ENCODE measurements around the gene RSRC1.
"Not testable (repeated sequence)": the region's sequence is repeated elsewhere in the genome, so short reads cannot be mapped to it uniquely, and the experiment has no call there.

RSRC1 gene

DNA sequence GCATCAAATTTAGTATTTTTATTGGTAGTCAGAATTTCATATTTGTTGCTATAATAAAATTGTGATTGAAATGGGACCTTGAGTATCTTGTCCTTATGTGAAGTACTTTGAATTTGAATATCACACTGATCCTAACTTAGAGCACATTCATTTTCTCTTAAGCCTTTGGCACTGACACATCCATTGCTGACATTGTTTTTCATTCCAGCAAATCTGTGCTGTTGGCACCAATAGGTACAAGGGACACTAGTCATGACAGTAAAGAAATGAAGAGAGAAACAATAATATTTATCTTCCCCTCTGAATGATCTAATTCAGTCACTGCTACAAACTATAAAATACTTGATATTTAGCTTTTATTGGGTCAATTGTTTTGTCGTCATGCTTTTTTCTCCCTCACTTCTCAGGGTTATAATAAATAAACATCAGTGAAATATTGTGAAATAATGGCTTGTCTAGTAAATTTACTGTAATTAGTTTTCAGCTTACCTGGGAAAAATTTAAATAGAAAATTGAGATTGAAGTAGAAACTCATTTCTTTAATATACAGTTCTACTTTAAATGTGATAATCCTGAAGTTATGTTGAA, 294.3 kb downstream of the RSRC1 start:
- no peak for DNase-seq (ENCODE audit: low read depth)

- no peak for DNase-seq (ENCODE audit: low read depth)
Observed at GRCh38 chr3:158405507-158405906, 295.6 kb downstream of the RSRC1 start.

DNA sequence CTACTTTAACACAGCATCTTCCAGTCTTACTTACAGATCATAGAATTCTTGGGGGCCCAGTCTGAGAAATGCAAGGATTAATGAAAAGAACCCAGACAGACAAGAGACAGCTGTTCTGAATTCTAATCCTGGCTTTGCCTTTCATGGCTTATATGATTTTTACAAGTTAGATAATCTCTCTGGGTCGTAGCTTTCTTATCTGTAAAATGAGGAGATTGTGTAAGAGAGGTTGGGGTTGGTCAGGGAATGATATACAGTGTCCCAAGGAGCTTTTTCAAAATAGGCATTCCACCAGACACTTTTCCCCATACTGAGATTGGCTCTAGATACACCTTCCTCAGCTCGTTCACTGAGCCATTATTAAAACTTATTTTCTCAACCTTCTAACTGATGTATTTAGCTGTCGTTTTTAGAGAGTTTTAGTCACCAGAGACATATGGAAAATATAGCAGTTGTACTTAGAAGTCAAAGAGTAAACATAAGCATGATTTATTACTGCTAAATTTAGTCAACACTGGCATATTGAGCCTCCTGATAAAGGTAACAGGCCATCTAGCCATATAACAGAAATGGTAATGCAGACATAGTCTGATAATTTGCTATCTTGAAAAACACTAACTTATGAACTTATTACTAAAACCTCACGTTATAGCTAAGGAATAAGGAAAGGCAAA, 298.1 kb downstream of the RSRC1 start:
- DNase-seq (ENCODE audit: low read depth) = no peak

DNA sequence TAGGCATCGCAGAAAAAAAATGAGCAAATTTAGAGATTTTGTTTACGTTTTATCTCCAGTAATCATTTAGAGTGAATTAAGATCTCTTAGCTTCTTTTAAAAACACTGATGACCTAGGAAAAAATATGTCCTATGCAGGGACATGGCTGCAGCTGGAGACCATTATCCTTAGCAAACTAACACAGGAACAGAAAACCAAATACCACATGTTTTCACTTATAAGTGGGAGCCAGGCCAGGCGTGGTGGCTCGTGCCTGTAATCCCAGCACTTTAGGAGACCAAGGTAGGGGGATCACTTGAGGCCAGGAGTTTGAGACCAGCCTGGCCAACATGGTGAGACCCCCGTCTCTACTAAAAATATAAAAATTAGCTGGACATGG, 298.6 kb downstream of the RSRC1 start:
- not testable (repeated sequence) for DNase-seq (ENCODE audit: low read depth)

DNA sequence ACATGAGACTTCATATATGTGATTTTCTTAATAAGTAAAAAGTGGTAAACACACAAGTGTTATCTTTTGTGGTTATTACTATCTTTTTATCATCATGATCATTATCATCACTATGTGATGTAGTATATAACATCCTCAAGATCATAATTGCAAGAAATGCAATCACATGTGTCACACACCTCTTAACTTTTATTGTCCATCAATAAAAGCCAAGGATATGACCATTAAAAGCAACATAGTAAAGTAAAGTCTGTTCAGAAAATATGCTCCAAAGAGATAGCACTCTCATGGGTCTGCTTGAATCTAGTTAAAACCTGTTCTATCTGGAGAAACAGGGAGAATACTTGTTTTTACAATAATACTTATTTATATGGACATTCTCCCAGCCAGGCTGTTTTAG, 308.1 kb downstream of the RSRC1 start:
- DNase-seq (ENCODE audit: low read depth) = no peak

DNA sequence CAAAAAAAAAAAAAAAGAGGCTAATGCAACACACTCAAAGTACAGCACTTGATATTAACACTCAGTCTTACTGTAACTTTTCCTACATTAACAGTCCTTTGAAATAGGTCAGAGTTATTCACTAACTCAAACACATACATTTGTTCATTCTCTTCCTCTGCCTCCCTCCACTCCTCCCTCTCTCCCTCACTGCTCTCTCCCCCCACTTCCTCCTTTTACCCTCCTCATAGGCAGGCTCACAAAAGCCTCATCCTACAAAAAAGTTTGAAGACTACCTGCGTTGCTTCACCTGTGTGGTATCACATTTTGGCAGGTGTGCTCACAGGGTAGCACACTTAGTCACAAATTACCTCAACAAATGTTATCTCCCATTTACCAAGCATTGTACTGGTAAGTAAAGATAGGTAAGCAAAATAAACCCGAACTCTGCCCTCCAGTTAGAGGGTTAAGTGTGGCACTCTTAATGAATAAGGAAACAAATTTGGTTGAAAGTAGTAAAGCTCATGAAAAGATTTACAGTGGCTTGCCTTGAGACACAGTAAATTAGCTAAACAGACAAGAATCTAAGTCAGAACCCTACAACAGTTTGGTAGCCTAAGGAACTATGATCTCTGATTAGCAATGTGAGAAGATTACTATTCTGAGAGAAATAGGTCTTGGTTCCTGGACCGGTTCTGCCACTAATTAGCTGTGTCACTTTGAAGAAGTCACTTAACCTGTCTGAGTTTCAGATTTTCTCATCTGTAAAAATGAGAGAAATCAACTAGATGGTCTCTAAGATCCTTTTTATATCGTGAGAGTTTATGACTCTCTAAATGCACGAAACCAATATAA, 310.1 kb downstream of the RSRC1 start:
- DNase-seq (ENCODE audit: low read depth) = no peak

DNA sequence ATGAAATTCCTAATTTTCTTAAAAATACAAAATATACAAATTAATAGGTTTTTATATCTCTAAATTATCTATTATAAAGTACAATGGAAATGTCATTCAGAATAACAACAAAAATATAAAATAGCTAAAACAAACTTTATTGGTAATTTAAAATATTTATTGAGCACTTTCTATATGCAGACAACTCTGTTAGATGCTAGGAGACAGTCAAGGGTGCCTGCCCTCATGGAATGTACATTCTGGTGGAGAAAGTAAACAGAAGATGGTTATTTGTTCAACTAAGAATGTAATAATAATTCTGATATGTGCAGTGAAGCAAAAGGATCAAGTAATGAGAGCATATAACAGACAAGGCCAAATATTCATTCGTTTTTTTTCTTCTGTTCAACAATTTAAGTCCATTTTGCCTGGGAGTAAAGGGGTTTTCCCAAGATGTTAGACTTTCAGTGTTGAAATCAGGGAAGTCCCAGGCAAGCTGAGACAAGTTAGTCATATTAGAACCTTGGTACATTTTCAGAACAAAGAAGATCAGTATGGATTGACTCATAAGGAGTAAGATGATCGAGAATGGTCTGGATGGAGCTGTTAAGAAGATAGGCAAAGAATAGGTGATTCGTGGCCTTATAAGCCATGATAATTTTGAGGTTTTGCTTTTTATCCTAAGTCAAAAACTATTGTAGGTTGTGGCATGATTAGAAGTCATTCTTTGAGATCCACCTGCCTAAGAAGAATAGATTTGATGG, 310.9 kb downstream of the RSRC1 start:
- peak; percentile 67 for DNase-seq (ENCODE audit: low read depth)

DNA sequence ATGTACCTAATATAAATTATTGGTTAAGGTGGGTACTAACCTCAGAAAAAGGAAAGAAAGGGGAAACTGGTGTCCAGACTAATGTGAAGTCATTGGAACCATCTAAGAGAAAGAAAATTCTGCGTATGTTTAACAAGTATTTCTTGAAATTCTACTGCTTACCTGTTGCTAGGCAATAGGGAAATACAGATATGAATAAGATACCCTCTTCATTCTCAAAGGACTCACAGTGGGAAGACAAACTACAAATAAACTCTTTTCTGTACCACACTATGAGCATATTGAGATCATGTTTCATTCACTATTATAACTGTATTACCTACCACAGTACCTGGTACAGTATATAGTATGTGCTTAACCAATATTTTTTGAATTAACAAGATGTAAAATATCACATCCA, 320.6 kb downstream of the RSRC1 start:
- DNase-seq (ENCODE audit: low read depth) = no peak

GRCh38 chr3:158430968-158431367, 321.1 kb downstream of the RSRC1 start:
- no peak for DNase-seq (ENCODE audit: low read depth)

DNA sequence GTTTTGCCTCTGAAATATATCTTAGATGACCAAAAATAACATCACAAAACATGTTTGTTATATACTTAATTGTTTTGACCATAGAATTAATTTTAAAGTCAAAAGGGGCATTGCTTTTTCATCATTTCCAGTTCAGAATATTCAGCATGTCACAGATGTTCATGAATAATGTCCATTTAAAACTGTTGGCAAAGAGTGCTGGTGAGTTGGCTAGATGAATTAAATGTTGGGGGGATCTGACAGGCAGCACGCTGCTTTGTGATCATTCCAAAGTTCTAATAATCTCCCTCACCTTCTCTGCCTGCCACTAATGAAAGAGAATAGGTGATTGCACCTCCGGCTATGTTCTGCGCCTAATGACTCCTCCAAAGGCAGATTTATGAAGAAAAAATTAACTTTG, 321.9 kb downstream of the RSRC1 start:
- no peak for DNase-seq (ENCODE audit: low read depth)

DNA sequence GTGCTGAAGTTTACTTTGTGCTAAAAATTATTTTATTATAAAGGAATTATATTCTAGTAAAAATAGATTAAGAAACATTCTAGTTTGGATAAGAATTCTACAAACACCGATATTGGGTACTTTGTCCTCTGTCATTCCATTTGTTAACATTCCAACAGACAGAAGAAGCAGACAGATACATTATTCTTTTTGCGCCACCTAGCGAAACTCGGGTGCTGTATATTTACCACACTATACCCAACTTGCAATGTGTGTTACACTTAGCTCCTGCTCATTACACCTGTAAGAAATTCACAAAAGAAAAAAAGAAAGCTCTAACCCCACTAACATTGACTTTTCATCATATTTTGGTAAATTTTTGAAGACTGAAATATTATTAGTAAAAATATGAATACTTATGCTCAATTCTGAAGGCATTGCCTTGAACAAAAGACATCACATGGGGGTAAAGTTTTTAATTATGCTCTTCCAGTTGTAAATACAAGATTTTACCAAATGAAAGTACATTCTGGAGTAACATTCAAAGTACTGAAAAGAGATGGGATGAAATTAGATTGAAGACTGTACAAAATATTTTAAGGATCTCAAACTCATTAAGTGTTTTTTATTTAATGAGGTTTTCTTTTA, 324.6 kb downstream of the RSRC1 start:
- DNase-seq (ENCODE audit: low read depth) = peak; percentile 76

- no peak for DNase-seq (ENCODE audit: low read depth)
Observed at GRCh38 chr3:158443632-158444031, 333.7 kb downstream of the RSRC1 start.

- DNase-seq (ENCODE audit: low read depth) = no peak
Observed at GRCh38 chr3:158447408-158447807, 337.5 kb downstream of the RSRC1 start.

- DNase-seq (ENCODE audit: low read depth) = no peak
Observed at GRCh38 chr3:158451405-158452055, 341.6 kb downstream of the RSRC1 start.

DNA sequence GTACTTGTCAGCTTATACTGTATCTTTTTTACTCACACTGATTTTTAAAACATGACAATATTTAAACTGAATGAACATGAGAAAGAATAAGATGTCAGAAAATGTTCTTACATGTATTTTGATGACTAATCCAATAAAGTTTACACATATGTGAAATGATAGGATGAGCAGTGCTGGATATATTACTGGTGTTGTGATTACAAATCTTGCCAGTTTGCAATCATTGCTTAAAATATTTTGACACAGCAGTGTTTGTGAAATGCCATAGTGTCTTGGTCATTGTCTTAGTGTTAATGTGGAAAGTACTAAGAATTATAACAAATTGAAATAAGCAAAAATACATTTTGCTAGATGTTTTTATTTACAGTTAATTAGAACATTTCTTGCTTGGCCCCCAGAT, 342.4 kb downstream of the RSRC1 start:
- peak; percentile 18 for DNase-seq (ENCODE audit: low read depth)

- DNase-seq (ENCODE audit: low read depth) = no peak
Observed at GRCh38 chr3:158453004-158453403, 343.1 kb downstream of the RSRC1 start.

DNA sequence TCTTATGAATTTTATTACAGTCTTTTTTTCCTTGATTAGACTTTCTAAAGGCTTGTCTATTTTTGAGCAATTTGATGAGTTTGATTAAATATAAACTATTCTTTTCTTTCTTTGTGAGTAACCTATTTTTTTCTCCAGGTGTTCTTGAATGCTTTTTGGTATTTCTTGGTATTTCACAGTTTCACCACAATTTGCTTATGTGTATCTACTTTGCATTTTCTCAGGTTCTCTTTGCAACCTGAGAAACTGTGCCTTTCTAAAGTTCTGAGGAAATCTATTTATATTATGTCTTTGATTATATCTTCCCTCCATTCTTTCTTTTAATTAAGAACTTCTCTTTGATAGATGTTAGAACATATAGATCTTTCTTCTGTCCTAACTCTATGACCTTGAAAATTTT, 344.0 kb downstream of the RSRC1 start:
- DNase-seq (ENCODE audit: low read depth) = no peak

DNA sequence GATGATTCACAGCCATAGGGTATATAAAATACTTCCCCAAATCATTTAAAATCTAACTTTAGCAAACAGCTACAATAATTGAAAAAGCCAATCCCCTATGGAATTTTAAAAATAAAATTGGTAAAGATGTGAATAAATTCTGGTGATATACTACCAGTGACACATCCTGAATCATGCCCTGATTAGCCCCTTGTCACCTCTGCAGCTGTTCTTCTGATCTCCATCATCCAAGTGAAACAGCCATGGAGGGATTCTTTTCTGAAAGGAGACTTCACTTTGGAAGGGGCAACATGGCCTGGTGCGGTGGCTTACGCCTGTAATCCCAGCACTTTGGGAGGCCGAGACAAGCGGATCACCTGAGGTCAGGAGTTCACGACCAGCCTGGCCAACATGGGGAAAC, 345.5 kb downstream of the RSRC1 start:
- no peak for DNase-seq (ENCODE audit: low read depth)

GRCh38 chr3:158456114-158456513, 346.2 kb downstream of the RSRC1 start:
- DNase-seq (ENCODE audit: low read depth) = no peak

DNA sequence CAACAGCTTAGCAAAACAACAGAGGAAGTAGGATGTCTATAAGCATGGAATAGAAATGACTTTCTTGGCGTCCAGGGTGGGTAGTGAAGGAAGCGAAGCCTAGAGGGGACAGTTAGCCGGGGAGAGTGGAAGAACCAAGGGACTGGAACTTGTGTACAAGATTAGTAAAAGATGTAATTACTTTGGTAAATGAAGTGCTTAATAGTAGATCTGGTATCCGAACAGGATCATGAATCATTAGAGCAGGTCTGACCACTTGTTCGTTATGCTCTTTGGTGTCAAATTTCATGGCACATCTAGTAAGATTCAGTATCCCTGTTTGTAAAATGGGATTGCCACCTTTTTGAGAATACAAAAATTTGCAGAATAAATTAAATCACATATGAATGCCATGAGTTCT, 348.6 kb downstream of the RSRC1 start:
- DNase-seq (ENCODE audit: low read depth) = no peak

GRCh38 chr3:158460926-158461325, 351.0 kb downstream of the RSRC1 start:
- DNase-seq (ENCODE audit: low read depth) = no peak

DNA sequence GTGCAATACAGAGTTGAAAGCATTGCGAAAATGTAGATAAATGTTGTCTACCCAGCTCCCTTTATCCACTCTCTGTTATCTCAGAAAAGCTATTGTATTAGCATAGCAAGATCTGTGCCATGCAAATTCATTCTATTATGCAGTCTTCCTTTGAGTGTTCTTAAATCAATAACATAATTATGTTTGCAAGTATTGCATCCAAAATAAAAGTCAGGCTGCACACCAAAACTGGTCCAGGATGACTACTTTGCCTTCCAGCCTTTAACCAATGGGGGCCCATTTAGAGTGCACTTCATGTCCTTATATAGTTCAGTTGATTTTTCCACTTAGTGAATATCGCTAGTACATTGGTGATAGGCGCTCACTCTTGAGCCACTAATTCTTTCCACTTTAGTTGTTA, 353.7 kb downstream of the RSRC1 start:
- no peak for DNase-seq (ENCODE audit: low read depth)
